Progenitor cell of endocrine pancreas (in vitro differentiated cells): ENCODE data around the gene NAA10. TPM values are rescaled to one million over a fixed set of nuclear protein-coding genes. Genes with fewer than 3 reads are reported as not detected.
A peak's percentile ranks its signal among the peaks of the same experiment; 100 is the strongest.

Experiments used
- DNase-seq: peaks from one replicate; pipeline ENCODE4 v3.0.0; 2021; ENCODE audit warnings: low spot score; ENCODE audit not compliant: unreplicated experiment
- H3K27ac Mint-ChIP-seq: 2 replicates; pipeline ENCODE4 v1.8.0; 2021; ENCODE audit warnings: mild to moderate bottlenecking, moderate library complexity, mixed read lengths
- H3K27me3 Mint-ChIP-seq: 2 replicates; pipeline ENCODE4 v1.8.0; 2021; ENCODE audit warnings: mixed read lengths
- H3K36me3 Mint-ChIP-seq: 2 replicates; pipeline ENCODE4 v1.8.0; 2022; ENCODE audit warnings: mixed read lengths; ENCODE audit not compliant: insufficient read depth
- H3K4me1 Mint-ChIP-seq: 2 replicates; pipeline ENCODE4 v1.8.0; 2021; ENCODE audit warnings: low read depth, mixed read lengths
- H3K4me3 Mint-ChIP-seq: 2 replicates; pipeline ENCODE4 v1.8.0; 2021; ENCODE audit warnings: low read depth, mild to moderate bottlenecking, moderate library complexity, mixed read lengths
- H3K9me3 Mint-ChIP-seq: 2 replicates; pipeline ENCODE4 v1.8.0; 2021; ENCODE audit warnings: low read depth, mixed read lengths
- total RNA-seq: library from RNA; stranded (reverse); gene quantifications from 2 replicates; pipeline ENCODE4 v1.2.1, GENCODE V29; 2021
- TF ChIP-seq, protein P1 (sequence below): fragments of 200-600 bp; sonication (generic); IDR thresholded peaks from one replicate; pipeline ENCODE4 v1.5.0; 2021; ENCODE audit warnings: antibody characterized with exemption, mild to moderate bottlenecking; ENCODE audit not compliant: unreplicated experiment

Gene NAA10
- total RNA-seq, 1 donor from 2014 or later, result 85.3 TPM

DNA sequence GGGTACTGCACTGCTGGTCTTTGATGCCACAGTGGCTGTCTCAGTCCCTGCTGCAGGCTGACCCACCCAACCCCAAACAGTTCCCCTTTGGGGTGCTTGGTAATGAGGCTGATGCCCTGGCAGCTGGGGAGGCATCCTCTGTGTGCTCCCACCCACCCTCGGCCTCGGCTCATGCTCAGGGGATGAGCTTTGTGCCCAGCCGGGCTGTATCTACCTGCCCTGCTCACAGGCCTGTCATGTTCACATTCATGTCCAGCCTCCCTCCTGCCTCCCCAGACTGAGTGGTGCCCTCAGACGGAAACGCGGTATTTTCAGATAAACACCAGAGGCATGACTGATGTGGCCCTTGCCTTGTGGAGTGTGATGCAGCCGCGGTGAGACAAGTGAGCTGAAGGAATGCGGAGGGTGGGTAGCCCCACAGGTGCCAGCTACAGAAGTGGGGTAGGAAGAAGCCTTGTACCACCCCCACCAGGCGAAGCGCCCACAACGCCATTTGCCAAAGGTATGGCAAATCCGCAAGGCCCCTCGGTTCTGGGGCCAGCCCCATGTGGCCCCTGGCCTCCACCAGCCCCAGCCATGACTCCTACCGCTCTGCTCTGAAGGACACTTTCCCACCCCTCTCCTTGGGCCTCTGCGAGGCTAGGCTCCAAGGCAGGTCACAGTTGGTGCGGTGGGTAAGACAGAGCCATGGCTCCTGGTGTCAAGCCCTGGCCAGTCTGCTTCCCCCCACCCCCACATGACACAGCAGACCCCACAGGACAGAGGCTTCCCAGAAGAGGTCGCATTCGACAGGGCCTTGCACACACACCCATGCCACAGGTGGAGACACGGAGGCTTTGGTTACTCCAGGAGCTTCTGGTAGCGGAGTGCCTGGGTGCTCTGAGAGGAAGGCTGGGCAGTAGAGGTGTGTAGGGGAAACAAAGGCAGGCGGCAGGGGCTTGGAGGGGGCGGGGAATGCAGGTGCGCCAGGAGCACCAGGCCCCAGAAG, 11.4 kb upstream of the NAA10 start:
- Mint-ChIP-seq H3K4me3 (no peak overlapping the region), H3K36me3 (peaks cover 19% of the 10 kb centered on the region), H3K27ac (no peak overlapping the region), H3K9me3 (no peaks in the 10 kb centered on the region), H3K27me3 (no peaks in the 10 kb centered on the region), H3K4me1 (peaks cover 4% of the 10 kb centered on the region)
- DNase-seq, result no peak
- TF ChIP-seq, protein P1, sequence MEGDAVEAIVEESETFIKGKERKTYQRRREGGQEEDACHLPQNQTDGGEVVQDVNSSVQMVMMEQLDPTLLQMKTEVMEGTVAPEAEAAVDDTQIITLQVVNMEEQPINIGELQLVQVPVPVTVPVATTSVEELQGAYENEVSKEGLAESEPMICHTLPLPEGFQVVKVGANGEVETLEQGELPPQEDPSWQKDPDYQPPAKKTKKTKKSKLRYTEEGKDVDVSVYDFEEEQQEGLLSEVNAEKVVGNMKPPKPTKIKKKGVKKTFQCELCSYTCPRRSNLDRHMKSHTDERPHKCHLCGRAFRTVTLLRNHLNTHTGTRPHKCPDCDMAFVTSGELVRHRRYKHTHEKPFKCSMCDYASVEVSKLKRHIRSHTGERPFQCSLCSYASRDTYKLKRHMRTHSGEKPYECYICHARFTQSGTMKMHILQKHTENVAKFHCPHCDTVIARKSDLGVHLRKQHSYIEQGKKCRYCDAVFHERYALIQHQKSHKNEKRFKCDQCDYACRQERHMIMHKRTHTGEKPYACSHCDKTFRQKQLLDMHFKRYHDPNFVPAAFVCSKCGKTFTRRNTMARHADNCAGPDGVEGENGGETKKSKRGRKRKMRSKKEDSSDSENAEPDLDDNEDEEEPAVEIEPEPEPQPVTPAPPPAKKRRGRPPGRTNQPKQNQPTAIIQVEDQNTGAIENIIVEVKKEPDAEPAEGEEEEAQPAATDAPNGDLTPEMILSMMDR, result no peak

GRCh38 chrX:153944800-153945150, 9.9 kb upstream of the NAA10 start:
- TF ChIP-seq, protein P1, result no peak
- Mint-ChIP-seq H3K36me3 (peaks cover 8% of the 10 kb centered on the region), H3K27ac (no peak overlapping the region), H3K27me3 (no peaks in the 10 kb centered on the region), H3K4me3 (no peak overlapping the region), H3K4me1 (peaks cover 4% of the 10 kb centered on the region), H3K9me3 (no peaks in the 10 kb centered on the region)
- DNase-seq, result no peak

- no peak within 1 kb of the TSS for H3K4me3 Mint-ChIP-seq
- peaks cover 4% of the 10 kb centered on the region for H3K4me1 Mint-ChIP-seq
- H3K27me3 Mint-ChIP-seq, result no peaks in the 10 kb centered on the region
- H3K9me3 Mint-ChIP-seq, result no peaks in the 10 kb centered on the region
- H3K36me3 Mint-ChIP-seq, result peaks cover 6% of the 10 kb centered on the region
- no peak within 1 kb of the TSS for H3K27ac Mint-ChIP-seq
- TF ChIP-seq, protein P1, result no peak
- no peak for DNase-seq
Observed at GRCh38 chrX:153944140-153944799, 9.4 kb upstream of the NAA10 start, which contains the start of gene RENBP. Gene RENBP (minus strand): TSS chrX:153944643. CDS start chrX:153944610, 33 bp downstream.

GRCh38 chrX:153941336-153942252, 6.8 kb upstream of the NAA10 start:
- H3K27ac Mint-ChIP-seq, result peak overlapping the region; percentile 31
- TF ChIP-seq, protein P1, result no peak
- H3K4me3 Mint-ChIP-seq, result no peak overlapping the region

More at GRCh38 chrX:153941336-153942252, 6.8 kb upstream of the NAA10 start:
- no peak for DNase-seq
- Mint-ChIP-seq H3K9me3 (peaks cover 2% of the 10 kb centered on the region), H3K4me1 (peaks cover 1% of the 10 kb centered on the region), H3K36me3 (no peaks in the 10 kb centered on the region), H3K27me3 (no peaks in the 10 kb centered on the region)
